AG04449 (cell line): ENCODE data around the gene EPB41L3.
"Not testable (repeated sequence)": the region's sequence is repeated elsewhere in the genome, so short reads cannot be mapped to it uniquely, and the experiment has no call there.

Source experiments
- CTCF ChIA-PET: fragments of 350-600 bp; formaldehyde crosslinking; extraction: SDS; loops from one replicate; lab custom pipeline; 2021; ENCODE audit warnings: antibody characterized with exemption; lab: Yijun Ruan, JAX
- POLR2A ChIA-PET: fragments of 400-600, 350-600 bp; formaldehyde crosslinking; extraction: SDS; loops from one replicate; lab custom pipeline; 2020; ENCODE audit warnings: antibody characterized with exemption, inconsistent platforms; lab: Yijun Ruan, JAX
- DNase-seq: peaks from one replicate; pipeline ENCODE4 v3.0.0-alpha.2; 2010; ENCODE audit warnings: low read depth, low spot score
- H3K4me3 ChIP-seq: 2 replicates; pipeline ENCODE4 v1.5.1; 2011; ENCODE audit warnings: low read depth, mild to moderate bottlenecking, control low read depth, low read length
- TF ChIP-seq, protein P1 (sequence below): IDR thresholded peaks from one replicate; pipeline ENCODE4 v1.5.1; 2011; ENCODE audit warnings: mild to moderate bottlenecking, moderate library complexity, low read length, control low read depth, inconsistent platforms; ENCODE audit not compliant: insufficient read depth; ENCODE audit errors: missing control alignments

The EPB41L3 gene

DNA sequence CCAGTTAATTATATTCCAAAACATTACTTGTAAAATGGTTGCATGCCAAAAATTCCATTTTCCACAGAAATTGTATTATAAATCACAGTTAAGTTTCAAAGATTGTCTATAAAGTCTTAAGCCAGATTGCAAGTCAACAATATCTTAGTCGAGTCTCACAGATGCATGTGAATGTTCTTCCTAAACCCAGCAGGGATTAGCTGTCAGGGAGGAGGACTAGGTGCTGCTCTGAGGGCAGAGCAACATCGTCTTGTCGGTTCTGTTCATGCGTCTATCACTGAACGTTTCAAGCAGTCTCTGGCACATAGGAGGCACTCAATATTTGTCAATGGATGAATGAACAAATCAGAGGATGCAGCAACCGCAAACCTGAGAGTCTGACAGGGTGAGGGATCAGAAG lies 27.0 kb downstream of the EPB41L3 start:
- no peak for DNase-seq
- POLR2A ChIA-PET = no interaction called here
- TF ChIP-seq, protein P1, sequence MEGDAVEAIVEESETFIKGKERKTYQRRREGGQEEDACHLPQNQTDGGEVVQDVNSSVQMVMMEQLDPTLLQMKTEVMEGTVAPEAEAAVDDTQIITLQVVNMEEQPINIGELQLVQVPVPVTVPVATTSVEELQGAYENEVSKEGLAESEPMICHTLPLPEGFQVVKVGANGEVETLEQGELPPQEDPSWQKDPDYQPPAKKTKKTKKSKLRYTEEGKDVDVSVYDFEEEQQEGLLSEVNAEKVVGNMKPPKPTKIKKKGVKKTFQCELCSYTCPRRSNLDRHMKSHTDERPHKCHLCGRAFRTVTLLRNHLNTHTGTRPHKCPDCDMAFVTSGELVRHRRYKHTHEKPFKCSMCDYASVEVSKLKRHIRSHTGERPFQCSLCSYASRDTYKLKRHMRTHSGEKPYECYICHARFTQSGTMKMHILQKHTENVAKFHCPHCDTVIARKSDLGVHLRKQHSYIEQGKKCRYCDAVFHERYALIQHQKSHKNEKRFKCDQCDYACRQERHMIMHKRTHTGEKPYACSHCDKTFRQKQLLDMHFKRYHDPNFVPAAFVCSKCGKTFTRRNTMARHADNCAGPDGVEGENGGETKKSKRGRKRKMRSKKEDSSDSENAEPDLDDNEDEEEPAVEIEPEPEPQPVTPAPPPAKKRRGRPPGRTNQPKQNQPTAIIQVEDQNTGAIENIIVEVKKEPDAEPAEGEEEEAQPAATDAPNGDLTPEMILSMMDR = no peak
- CTCF ChIA-PET = no interaction called here
- H3K4me3 ChIP-seq = no peak overlapping the region

DNA sequence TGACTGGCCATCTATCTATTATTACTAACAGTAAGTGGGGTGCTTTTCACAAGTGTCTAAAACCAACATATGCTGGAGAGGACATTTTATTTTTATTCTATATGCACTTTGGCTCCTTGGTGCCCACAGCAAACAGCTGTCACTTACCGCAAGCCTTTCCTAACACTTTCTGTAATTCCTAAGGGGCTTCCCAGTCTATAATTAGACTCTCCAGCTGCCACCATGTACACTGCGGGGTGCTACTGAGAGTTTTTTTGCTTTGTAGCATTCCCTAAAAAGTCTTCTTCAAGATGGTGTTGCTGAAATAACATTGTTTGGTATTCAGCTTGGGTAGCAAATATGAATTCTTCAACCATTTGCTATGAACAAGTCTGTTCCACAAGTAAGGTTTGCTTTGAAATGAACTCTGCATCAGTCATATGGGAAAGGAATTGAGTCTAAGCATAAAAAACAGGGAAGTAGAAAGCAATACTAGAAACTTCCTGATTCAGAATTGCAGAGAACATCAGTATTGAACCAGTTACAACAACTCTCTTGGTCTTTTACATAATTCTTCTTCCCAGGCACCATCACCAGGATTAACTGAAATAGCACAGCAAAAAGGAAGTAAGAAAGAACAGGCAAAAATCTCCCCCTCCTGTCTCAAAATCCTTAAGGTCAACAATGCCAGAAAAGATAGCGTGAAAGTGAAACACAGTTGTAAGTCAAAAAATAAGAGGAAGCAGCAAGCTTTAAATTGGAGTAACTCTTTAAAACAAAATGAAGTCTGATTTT lies 28.6 kb downstream of the EPB41L3 start:
- CTCF ChIA-PET = no interaction called here

DNA sequence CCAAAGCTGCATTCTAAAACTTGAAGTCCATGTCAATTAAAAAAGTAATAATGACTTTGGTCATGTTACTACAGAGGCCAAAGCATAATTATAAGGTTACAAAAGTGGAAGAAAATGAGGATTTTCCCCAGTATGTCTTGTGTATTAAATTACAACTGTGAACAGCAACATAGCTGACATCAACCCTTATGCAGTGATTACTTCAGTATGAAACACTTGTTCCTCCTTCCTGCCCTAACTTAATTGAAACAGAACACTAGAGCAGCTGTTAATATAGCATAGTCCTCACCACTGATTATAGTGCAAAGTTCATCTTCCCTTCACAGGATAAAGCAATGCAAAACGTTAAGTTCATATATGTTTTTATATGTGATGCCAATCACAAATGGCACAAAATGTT lies 29.9 kb downstream of the EPB41L3 start:
- ChIA-PET CTCF (no interaction called here), POLR2A (no interaction called here)
- DNase-seq = no peak
- TF ChIP-seq, protein P1 = no peak
- no peak overlapping the region for H3K4me3 ChIP-seq

More for the DNA sequence above, 28.6 kb downstream of the EPB41L3 start:
- no peak for DNase-seq
- TF ChIP-seq, protein P1 = no peak
- POLR2A ChIA-PET = no interaction called here
- H3K4me3 ChIP-seq = no peak overlapping the region

DNA sequence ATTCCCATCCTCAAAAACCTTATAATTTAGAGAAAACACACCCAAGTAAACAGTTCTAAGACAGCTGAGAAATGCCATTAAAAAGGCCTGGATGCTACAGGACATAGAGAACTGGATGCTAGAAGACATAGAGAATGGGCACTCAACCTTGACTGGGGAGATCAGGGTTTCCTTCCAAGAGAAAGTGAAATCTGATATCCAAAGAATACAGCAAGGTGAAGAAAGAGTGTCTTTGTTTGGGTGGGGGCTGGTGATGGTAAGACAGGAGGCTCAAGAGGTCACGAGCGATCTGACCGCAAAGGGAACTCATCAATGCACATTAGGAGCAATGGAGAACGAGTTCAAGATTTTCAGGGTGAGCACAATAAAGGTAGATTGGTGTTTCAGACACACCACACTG lies 31.6 kb downstream of the EPB41L3 start:
- TF ChIP-seq, protein P1 = no peak
- H3K4me3 ChIP-seq = no peak overlapping the region
- POLR2A ChIA-PET = no interaction called here
- no peak for DNase-seq
- CTCF ChIA-PET = no interaction called here

DNA sequence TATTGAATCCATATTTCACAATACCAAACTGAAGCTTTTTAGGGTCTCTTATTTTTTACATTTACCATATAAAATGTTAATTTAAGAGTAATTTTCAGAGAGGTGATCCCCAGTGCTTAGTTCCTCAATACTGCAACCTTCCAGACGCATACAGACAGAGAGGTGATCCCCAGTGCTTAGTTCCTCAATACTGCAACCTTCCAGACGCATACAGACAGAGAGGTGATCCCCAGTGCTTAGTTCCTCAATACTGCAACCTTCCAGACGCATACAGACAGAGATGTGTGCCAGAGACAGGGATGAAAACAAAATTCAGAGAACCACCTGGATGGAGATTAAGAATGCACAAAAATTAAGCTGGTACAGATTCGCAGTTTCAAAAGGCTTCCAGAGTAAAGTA lies 32.3 kb downstream of the EPB41L3 start:
- DNase-seq, CTCF ChIA-PET, POLR2A ChIA-PET, H3K4me3 ChIP-seq: not testable (repeated sequence)

DNA sequence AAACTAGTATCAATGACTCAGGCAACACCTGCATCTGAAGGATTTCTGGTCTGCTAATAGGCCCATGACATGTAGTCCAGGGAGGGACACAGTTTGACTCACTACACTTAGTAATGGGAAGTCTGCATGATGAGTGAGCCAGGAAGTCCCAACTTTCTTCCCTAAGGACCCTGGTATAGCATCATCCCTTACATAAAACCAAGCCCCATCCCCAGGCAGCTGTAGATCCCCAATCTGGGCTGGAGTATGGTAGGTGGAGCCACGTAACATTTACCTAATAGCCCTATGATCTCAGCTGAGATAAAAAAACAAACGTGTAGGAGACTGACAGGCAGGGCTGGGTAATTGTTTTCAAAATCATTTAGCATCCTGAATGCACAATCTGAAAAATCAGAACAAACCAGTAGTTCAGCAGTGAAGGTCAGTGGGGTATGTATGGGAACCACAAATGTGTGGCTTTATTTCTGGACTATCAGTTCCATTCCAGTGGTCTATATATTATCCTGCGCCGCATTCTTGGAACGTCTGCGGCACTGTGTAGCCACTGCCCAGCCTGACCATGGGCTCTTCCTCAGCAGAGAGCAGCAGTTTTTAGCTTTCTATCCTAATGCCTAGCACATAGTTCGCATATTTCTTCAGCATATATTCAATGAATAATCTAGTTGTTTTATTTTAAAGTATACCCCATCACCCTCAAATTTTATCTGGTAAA lies 33.5 kb downstream of the EPB41L3 start:
- no peak for DNase-seq
- TF ChIP-seq, protein P1 = no peak
- CTCF ChIA-PET = no interaction called here
- no peak overlapping the region for H3K4me3 ChIP-seq
- POLR2A ChIA-PET = no interaction called here
